ENCODE results near the gene HASPIN. TPM values are rescaled to one million over a fixed set of nuclear protein-coding genes. Genes with fewer than 3 reads are reported as not detected.

Gene HASPIN
- total RNA-seq, 1 experiment from 2014 or later, result 30.0 TPM

GRCh38 chr17:3690094-3690715 is 33.5 kb upstream of the HASPIN start:
- H3K27ac Mint-ChIP-seq, result no peak overlapping the region
- CTCF ChIA-PET, result interaction anchor here (1.0 kb wide), 1 partner anchor 156 kb away, joined by 3 read pairs; the partner anchor contains the start of gene NCBP3
- TF ChIP-seq CDX4 (CRISPR knock-in tag; IDR thresholded peaks at IDR 0.05; ENCODE audit: borderline replicate concordance), result no peak
- TF ChIP-seq E2F1 (CRISPR knock-in tag; IDR thresholded peaks at IDR 0.05), result no peak
- no peak for TF ChIP-seq USF2 (CRISPR knock-in tag; IDR thresholded peaks at IDR 0.05)
- TF ChIP-seq MLX (CRISPR knock-in tag; IDR thresholded peaks at IDR 0.05), result no peak
- TF ChIP-seq MYBL2 (CRISPR knock-in tag; IDR thresholded peaks at IDR 0.05), result no peak
- no peak for TF ChIP-seq HMGA2 (CRISPR knock-in tag; IDR thresholded peaks at IDR 0.05)
- TF ChIP-seq ELF4 (CRISPR knock-in tag; IDR thresholded peaks at IDR 0.05; ENCODE audit: low read depth), result no peak
- TF ChIP-seq ZMAT4 (CRISPR knock-in tag; IDR thresholded peaks at IDR 0.05), result no peak
- no peak for TF ChIP-seq TP53 (CRISPR knock-in tag; IDR thresholded peaks at IDR 0.05)
- no peak for TF ChIP-seq ZNF423 (CRISPR knock-in tag; IDR thresholded peaks at IDR 0.05)
- no peak for TF ChIP-seq TEAD1 (CRISPR knock-in tag; IDR thresholded peaks at IDR 0.05)
- ATAC-seq, result no peak
- no peaks in the 10 kb centered on the region for H3K36me3 Mint-ChIP-seq
- H3K4me1 Mint-ChIP-seq, result peaks cover 15% of the 10 kb centered on the region
- H3K4me3 Mint-ChIP-seq, result no peak overlapping the region
- POLR2A ChIA-PET, result no interaction called here
- no peaks in the 10 kb centered on the region for H3K9me3 Mint-ChIP-seq
- DNase-seq (ENCODE audit: low spot score), result no peak
- peaks cover 9% of the 10 kb centered on the region for H3K27me3 Mint-ChIP-seq (ENCODE audit: low read depth)

GRCh38 chr17:3691617-3692067 is 32.1 kb upstream of the HASPIN start:
- peaks cover 18% of the 10 kb centered on the region for H3K27me3 Mint-ChIP-seq (ENCODE audit: low read depth)
- ATAC-seq, result peak; percentile 44
- no peak overlapping the region for H3K27ac Mint-ChIP-seq
- TF ChIP-seq GTF2I (CRISPR knock-in tag; conservative IDR thresholded peaks at IDR 0.05), result no peak
- no peak overlapping the region for H3K4me3 Mint-ChIP-seq
- H3K36me3 Mint-ChIP-seq, result no peaks in the 10 kb centered on the region
- DNase-seq (ENCODE audit: low spot score), result peak; percentile 70
- no peaks in the 10 kb centered on the region for H3K9me3 Mint-ChIP-seq
- ChIA-PET CTCF (interaction anchor here (0.7 to 1.9 kb wide), 14 partner anchors 9 to 655 kb away, joined by 3 to 25 read pairs (median 4); partner anchors contain the start of genes CTNS and SHPK), POLR2A (no interaction called here)
- H3K4me1 Mint-ChIP-seq, result peaks cover 15% of the 10 kb centered on the region

- CTCF ChIA-PET, result interaction anchor here (0.7 to 1.9 kb wide), 10 partner anchors 9 to 155 kb away, joined by 3 to 25 read pairs (median 4); no protein-coding TSS in a partner anchor
- no peak overlapping the region for H3K27ac Mint-ChIP-seq
- no peak overlapping the region; the same call in 1 of the 2 replicates for H3K4me3 Mint-ChIP-seq
- peaks cover 17% of the 10 kb centered on the region for H3K4me1 Mint-ChIP-seq
- POLR2A ChIA-PET, result no interaction called here
- TF ChIP-seq GTF2I (CRISPR knock-in tag; conservative IDR thresholded peaks at IDR 0.05), result 0 out of 2 replicates have a peak, but pooled peaks have one; percentile 51
- TF ChIP-seq CTCF (IDR thresholded peaks at IDR 0.05), result no peak
- peak; percentile 98 for TF ChIP-seq ZNF121 (CRISPR knock-in tag; IDR thresholded peaks at IDR 0.05)
- TF ChIP-seq RELA (CRISPR knock-in tag; IDR thresholded peaks at IDR 0.05; ENCODE audit: borderline replicate concordance), result no peak
- ATAC-seq, result peak; percentile 6; the same call in 1 of the 2 replicates
- no peaks in the 10 kb centered on the region for H3K36me3 Mint-ChIP-seq
- peak; percentile 61 for DNase-seq (ENCODE audit: low spot score)
- H3K9me3 Mint-ChIP-seq, result no peaks in the 10 kb centered on the region
- H3K27me3 Mint-ChIP-seq (ENCODE audit: low read depth), result peaks cover 23% of the 10 kb centered on the region
Observed at GRCh38 chr17:3692346-3692745, 31.4 kb upstream of the HASPIN start.

Data from WTC11 (cell line).